ENCODE data around the gene ACP7. TPM values are rescaled to one million over a fixed set of nuclear protein-coding genes. Genes with fewer than 3 reads are reported as not detected.

ACP7 gene
- total RNA-seq, 1 donor from 2014 or later, result not detected

DNA sequence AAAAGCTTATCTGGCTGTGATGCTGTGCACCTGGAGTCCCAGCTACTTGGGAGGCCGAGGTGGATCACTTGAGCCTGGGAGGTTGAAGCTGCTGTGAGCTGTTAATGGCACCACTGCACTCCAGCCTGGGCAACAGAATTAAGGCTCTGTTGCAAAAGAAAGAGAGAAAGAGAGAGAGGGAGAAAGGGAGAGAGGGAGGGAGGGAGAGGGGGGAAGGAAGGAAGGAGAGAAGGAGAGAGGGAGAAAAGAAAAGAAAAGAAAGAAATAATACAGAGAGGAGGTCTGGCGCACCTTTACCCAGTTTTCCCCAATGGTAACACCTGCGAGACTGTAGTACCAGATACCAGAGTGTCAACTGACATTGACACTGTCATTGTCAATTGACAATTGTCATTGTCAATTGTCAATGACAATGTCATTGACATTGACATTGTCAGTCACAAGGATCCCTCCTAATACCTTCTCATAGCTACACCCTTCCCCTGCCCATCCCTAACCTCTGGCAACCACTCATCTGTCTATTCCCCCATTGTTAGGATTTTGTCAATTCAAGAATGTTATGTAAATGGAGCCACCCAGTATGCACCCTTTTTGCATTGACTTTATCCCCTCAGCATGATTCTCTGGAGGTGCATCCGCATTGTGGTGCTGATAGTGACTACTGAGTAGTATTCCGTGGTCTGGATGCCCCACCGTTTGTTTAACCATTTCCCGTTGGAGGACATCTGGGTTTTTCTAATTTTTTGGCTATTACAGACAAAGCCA lies 62.7 kb downstream of the ACP7 start:
- intact Hi-C loops (cut with micrococcal nuclease), result no loop called here

DNA sequence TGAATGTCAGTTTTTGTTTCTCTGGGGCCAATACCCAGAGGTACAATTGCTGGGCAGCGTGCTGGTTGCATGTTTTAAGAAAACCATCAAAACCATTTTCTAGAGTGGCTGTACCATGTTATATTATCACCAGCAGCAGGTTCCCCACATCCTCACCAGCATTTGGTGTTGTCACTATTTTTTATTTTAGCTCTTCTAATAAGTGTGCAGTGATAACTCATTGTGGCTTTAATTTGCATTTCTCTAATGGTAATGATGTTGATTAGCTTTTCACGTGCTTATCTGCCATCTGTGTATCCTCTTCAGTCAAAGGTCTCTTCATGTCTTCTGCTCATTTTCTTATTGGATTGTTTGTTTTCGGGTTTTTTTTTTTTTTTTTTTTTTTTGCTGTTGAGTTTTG lies 63.3 kb downstream of the ACP7 start:
- intact Hi-C loops (cut with micrococcal nuclease), result no loop called here

GRCh38 chr19:39148939-39149529 lies 64.9 kb downstream of the ACP7 start:
- intact Hi-C loops (cut with micrococcal nuclease), result no loop called here

- intact Hi-C loops (cut with micrococcal nuclease), result no loop called here
Measured at GRCh38 chr19:39150235-39150634, 66.1 kb downstream of the ACP7 start.

- intact Hi-C loops (cut with micrococcal nuclease), result no loop called here
Measured at GRCh38 chr19:39150807-39151600, 66.8 kb downstream of the ACP7 start.

- intact Hi-C loops (cut with micrococcal nuclease), result no loop called here
Measured at GRCh38 chr19:39152066-39152465, 67.9 kb downstream of the ACP7 start.

GRCh38 chr19:39154100-39154628 lies 70.0 kb downstream of the ACP7 start:
- intact Hi-C loops (cut with micrococcal nuclease), result no loop called here

GRCh38 chr19:39154629-39155100 lies 70.5 kb downstream of the ACP7 start:
- intact Hi-C loops (cut with micrococcal nuclease), result no loop called here

DNA sequence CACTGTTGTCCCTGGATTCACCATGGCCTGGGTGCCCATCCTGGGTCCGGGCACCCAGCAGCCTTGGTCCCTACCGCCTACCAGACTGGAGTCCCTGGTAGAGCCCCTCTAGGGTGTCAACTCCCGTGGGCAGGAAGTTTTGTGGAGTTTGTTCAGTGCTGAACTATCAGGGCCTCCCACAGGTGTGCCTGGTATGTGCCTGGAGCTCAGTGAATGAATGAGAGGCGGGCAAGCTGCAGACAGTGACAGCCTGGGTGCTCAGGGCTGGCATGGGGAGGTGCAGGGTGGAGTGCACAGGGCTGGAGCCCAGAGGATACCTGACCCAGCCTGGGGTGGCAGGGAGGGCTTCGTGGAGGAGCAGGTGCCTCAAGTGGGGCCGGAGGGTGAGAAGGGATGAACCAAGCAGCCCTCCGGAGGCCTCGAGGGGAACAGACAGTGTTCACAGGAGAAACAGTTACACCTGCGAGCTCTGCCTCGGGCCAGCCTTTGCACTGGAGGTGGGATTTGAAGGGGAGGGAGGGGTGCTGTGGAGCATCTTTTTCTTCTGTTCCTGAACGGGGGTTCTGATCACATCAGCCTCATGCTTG lies 71.0 kb downstream of the ACP7 start:
- intact Hi-C loops (cut with micrococcal nuclease), result no loop called here

DNA sequence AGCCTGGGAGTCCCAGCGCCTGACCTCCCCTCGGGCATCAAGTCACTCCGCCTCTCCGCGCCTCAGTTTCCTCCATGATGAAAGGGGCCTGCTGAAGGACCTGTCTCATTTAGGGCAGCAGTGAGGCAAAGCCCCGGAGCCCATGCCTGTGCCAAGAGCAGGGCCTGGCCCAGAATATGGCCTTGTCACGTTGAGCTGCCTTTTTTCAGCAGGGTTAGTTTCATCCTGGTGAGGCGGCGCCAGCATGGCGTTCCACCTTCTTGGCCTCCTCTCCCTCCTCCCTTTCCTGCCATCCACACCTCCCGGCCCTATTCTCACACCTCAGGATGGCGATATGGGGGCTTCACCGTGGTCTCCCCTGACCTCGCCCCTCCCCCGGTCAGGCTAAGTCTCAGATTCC lies 71.6 kb downstream of the ACP7 start:
- intact Hi-C loops (cut with micrococcal nuclease), result no loop called here

DNA sequence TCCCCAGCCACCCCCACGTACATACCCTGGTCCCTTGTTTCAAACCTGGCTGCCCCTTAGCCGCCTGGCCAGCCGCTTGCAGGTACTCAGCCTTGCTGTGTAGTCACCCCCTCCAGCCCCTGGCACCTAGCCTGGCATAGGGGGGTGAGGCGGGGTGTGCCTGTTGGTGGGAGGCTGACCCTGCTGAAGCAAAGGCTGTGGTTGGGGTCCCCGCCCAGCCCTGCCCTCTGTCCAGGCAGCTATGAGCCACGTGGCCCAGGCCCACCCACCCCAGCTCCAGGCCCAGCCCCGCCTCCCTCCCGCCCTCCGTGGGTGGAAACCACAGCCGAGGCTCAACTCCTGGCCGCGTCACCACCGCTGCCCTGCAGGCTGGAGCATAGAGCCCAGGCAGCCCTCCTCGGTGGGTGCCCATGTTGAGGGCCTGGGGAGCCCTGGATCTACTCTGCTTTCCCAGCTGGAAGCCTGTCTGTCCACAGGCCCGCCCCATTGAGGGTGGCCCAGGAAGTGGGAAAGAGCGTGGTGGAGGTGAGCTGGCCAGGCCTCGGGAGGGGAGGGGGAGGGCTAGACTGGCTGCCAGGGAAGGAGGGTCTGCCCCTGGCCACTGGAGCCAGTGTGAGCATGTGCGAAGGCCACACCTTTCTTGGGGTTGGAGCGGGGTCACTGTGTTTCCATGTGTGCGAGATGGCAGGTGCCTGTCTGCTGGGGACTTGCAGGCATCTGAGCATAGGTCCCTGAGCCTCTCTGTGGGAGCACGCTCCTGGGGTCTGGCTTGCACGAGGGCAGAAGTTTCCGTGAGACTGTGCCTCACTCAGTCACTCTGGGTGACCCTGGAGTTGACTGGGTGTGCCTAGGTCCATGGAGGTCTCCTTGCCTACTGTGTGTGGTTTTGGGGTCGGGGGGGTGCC lies 72.4 kb downstream of the ACP7 start:
- intact Hi-C loops (cut with micrococcal nuclease), result no loop called here

GRCh38 chr19:39157275-39157996 lies 73.3 kb downstream of the ACP7 start:
- intact Hi-C loops (cut with micrococcal nuclease), result no loop called here

- intact Hi-C loops (cut with micrococcal nuclease), result no loop called here
Measured at GRCh38 chr19:39157997-39158389, 73.8 kb downstream of the ACP7 start.

DNA sequence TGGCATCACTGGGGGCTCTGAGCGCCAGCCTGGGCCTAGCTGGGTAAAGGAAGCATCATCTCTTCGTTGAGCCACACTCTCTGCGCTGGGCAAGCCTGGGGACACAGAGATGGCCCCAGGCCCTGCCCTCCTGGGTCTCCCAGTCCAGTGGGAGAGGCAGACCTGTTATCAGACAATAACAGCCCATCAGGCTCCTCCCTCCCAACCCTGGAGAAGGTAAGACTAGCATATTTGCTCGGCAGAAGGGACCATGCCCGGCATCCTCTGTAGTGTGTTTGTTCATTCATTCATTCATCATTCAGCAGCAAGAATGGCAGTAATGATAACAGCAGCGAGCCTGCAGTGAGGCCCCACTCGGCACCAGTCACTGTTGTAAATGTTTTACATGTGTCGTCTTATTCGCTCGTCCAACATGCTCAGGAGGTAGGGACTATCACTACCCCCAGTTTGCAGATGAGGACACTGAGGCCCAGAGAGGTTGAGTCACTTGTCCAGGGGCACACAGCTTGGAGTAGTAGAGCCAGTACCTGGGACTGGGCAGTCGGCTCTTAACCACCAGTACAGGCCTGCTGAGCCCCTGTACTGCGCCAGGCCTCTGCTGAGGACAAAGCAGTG lies 74.6 kb downstream of the ACP7 start:
- intact Hi-C loops (cut with micrococcal nuclease), result no loop called here

- intact Hi-C loops (cut with micrococcal nuclease), result no loop called here
Measured at GRCh38 chr19:39160523-39160861, 76.3 kb downstream of the ACP7 start.
